A549 (cell line): ENCODE results near the gene SUV39H1. TPM values are rescaled to one million over a fixed set of nuclear protein-coding genes. Genes with fewer than 3 reads are reported as not detected.
A peak's percentile ranks its signal among the peaks of the same experiment; 100 is the strongest.

Experiments
- ATAC-seq, 2 experiments: fragments of 200-7000 bp in 1 of 2; fragments of >200 bp in 1 of 2; cut with Nextera tagmentation in 1 of 2; cut with Tn5 transposase in 1 of 2; 3 replicates each; pipeline versions ENCODE4 v1.8.0 to v1.9.1; 2018 to 2020; ENCODE audit warnings: mild to moderate bottlenecking in 1 of 2, moderate library complexity in 1 of 2
- CTCF ChIA-PET: fragments of 300-600 bp; sonication (Branson Sonifier 250); formaldehyde crosslinking; extraction: SDS; loops from one replicate; lab custom pipeline; 2021; ENCODE audit warnings: antibody characterized with exemption, inconsistent platforms; lab: Yijun Ruan, JAX
- POLR2A ChIA-PET: fragments of 350-600 bp; formaldehyde crosslinking; extraction: SDS; loops from one replicate; lab custom pipeline; 2021; ENCODE audit warnings: antibody characterized with exemption, inconsistent platforms; lab: Yijun Ruan, JAX
- DNase-seq, 2 experiments: peaks; one replicate each; pipeline versions ENCODE4 v3.0.0 to v3.0.0-alpha.2; 2011 to 2016; ENCODE audit warnings: low read depth in 1 of 2, low spot score in 1 of 2
- FAIRE-seq: peaks from 2 replicates; lab custom pipeline; 2011; peaks lifted over from hg19 to GRCh38; lab: Jason Lieb, UNC
- H3K27ac ChIP-seq, 2 experiments: fragments of >200 bp; sonication (Bioruptor Twin); formaldehyde crosslinking; 3 replicates each; pipeline ENCODE4 v1.5.1; 2016 to 2017
- H3K4me1 ChIP-seq: fragments of >200 bp; sonication (Bioruptor Twin); formaldehyde crosslinking; 3 replicates; pipeline ENCODE4 v1.6.1; 2016
- H3K4me2 ChIP-seq: fragments of >200 bp; sonication (Bioruptor Twin); formaldehyde crosslinking; 3 replicates; pipeline ENCODE4 v1.6.1; 2016
- H3K4me3 ChIP-seq: fragments of >200 bp; sonication (Bioruptor Twin); formaldehyde crosslinking; 3 replicates; pipeline ENCODE4 v1.5.1; 2016
- H3K9me3 ChIP-seq: fragments of >200 bp; sonication (Bioruptor Twin); formaldehyde crosslinking; 3 replicates; pipeline ENCODE4 v1.6.1; 2016
- ATOH8 ChIP-seq: fragments of 250-450 bp; sonication (Bioruptor Pico); IDR thresholded peaks from 2 replicates; pipeline ENCODE4 v1.5.0; 2020; ENCODE audit warnings: low read depth, mild to moderate bottlenecking, moderate library complexity
- BCL3 ChIP-seq: fragments of >200 bp; sonication (Bioruptor Twin); formaldehyde crosslinking; IDR thresholded peaks from 3 replicates; pipeline ENCODE4 v1.6.1; 2016
- CBX2 ChIP-seq: fragments of 200-600 bp; sonication (generic); IDR thresholded peaks from 2 replicates; pipeline ENCODE4 v1.6.1; 2016; ENCODE audit warnings: low read depth, mild to moderate bottlenecking, borderline replicate concordance
- CBX8 ChIP-seq: fragments of 200-600 bp; sonication (generic); IDR thresholded peaks from 2 replicates; pipeline ENCODE4 v1.6.1; 2016
- CEBPB ChIP-seq, 2 experiments: fragments of >200 bp in 1 of 2; sonication (Bioruptor Twin) in 1 of 2; formaldehyde crosslinking in 1 of 2; IDR thresholded peaks; 2 replicates each; pipeline ENCODE4 v1.6.1; 2012 to 2016
- EHF ChIP-seq: fragments of 250-450 bp; sonication (Bioruptor Pico); IDR thresholded peaks from 2 replicates; pipeline ENCODE4 v1.5.0; 2020; ENCODE audit warnings: mild to moderate bottlenecking
- EHMT2 ChIP-seq: fragments of 200-600 bp; sonication (generic); IDR thresholded peaks from 2 replicates; pipeline ENCODE4 v1.6.1; 2016; ENCODE audit warnings: antibody characterized with exemption, low read depth, mild to moderate bottlenecking, moderate library complexity
- FOSB ChIP-seq: fragments of 250-450 bp; sonication (Bioruptor Pico); IDR thresholded peaks from 2 replicates; pipeline ENCODE4 v1.5.0; 2020; ENCODE audit warnings: mild to moderate bottlenecking, moderate library complexity
- FOXS1 ChIP-seq: fragments of 250-450 bp; sonication (Bioruptor Pico); IDR thresholded peaks from 2 replicates; pipeline ENCODE4 v1.5.0; 2020; ENCODE audit warnings: mild to moderate bottlenecking, moderate library complexity
- HDAC2 ChIP-seq: fragments of 200-600 bp; sonication (generic); IDR thresholded peaks from 2 replicates; pipeline ENCODE4 v1.6.1; 2016
- HEYL ChIP-seq: fragments of 250-450 bp; sonication (Bioruptor Pico); IDR thresholded peaks from 2 replicates; pipeline ENCODE4 v1.8.0; 2021; ENCODE audit warnings: mild to moderate bottlenecking, moderate library complexity
- HOXB13 ChIP-seq: fragments of 250-450 bp; sonication (Bioruptor Pico); IDR thresholded peaks from 2 replicates; pipeline ENCODE4 v1.5.0; 2020; ENCODE audit warnings: low read depth, mild to moderate bottlenecking, moderate library complexity
- HOXB5 ChIP-seq: fragments of 250-450 bp; sonication (Bioruptor Pico); IDR thresholded peaks from 2 replicates; pipeline ENCODE4 v1.5.0; 2020; ENCODE audit warnings: mild to moderate bottlenecking, moderate library complexity
- KDM1A ChIP-seq: fragments of 200-600 bp; sonication (generic); IDR thresholded peaks from 2 replicates; pipeline ENCODE4 v1.6.1; 2016; ENCODE audit warnings: low read depth, mild to moderate bottlenecking
- MAX ChIP-seq: IDR thresholded peaks from 2 replicates; pipeline ENCODE4 v1.6.1; 2012
- MAZ ChIP-seq: fragments of 150-350 bp; IDR thresholded peaks from 2 replicates; pipeline ENCODE4 v1.6.1; 2014; ENCODE audit warnings: antibody characterized with exemption, low read depth, low read length, borderline replicate concordance
- MYC ChIP-seq: IDR thresholded peaks from 2 replicates; pipeline ENCODE4 v1.6.1; 2012; ENCODE audit warnings: mild to moderate bottlenecking, inconsistent platforms, low read length, improper control_type of control experiment, borderline replicate concordance
- NR3C1 ChIP-seq: fragments of >200 bp; sonication (Bioruptor Twin); formaldehyde crosslinking; IDR thresholded peaks from 3 replicates; pipeline ENCODE4 v1.6.1; 2017
- PHF8 ChIP-seq: fragments of 200-600 bp; sonication (generic); IDR thresholded peaks from 2 replicates; pipeline ENCODE4 v1.6.1; 2016; ENCODE audit warnings: low read depth, mild to moderate bottlenecking, antibody characterized with exemption, moderate library complexity, borderline replicate concordance
- POLR2A ChIP-seq: IDR thresholded peaks from 2 replicates; pipeline ENCODE4 v1.6.1; 2012; ENCODE audit warnings: mild to moderate bottlenecking, low read length
- RAD21 ChIP-seq, 2 experiments: fragments of >200 bp in 1 of 2; sonication (Bioruptor Twin) in 1 of 2; formaldehyde crosslinking in 1 of 2; IDR thresholded peaks in 1 of 2; conservative IDR thresholded peaks in 1 of 2; 2 replicates in 1 of 2; 3 replicates in 1 of 2; pipeline ENCODE4 v1.6.1; 2012 to 2018; ENCODE audit warnings: inconsistent platforms in 1 of 2
- RARB ChIP-seq: fragments of 250-450 bp; sonication (Bioruptor Pico); IDR thresholded peaks from 2 replicates; pipeline ENCODE4 v1.8.0; 2021; ENCODE audit warnings: mild to moderate bottlenecking, moderate library complexity
- RCOR1 ChIP-seq: fragments of 150-350 bp; IDR thresholded peaks from 2 replicates; pipeline ENCODE4 v1.6.1; 2014; ENCODE audit warnings: antibody characterized with exemption, low read length, low read depth
- REST ChIP-seq: fragments of 200-600 bp; sonication (generic); IDR thresholded peaks from 2 replicates; pipeline ENCODE4 v1.6.1; 2016; ENCODE audit warnings: antibody characterized with exemption, mild to moderate bottlenecking, moderate library complexity
- TFCP2L1 ChIP-seq: fragments of 250-450 bp; sonication (Bioruptor Pico); IDR thresholded peaks from 2 replicates; pipeline ENCODE4 v1.5.0; 2021; ENCODE audit warnings: mild to moderate bottlenecking
- TP53 ChIP-seq: fragments of 250-450 bp; sonication (Bioruptor Pico); IDR thresholded peaks from 2 replicates; pipeline ENCODE4 v1.5.0; 2021; ENCODE audit warnings: mild to moderate bottlenecking, moderate library complexity
- ZSCAN20 ChIP-seq: fragments of 250-450 bp; sonication (Bioruptor Pico); IDR thresholded peaks from 2 replicates; pipeline ENCODE4 v1.8.0; 2022; ENCODE audit warnings: mild to moderate bottlenecking, moderate library complexity
- WGBS: methylation state at CpG from one replicate; pipeline ENCODE4 v1.1.6; 2017; ENCODE audit errors: missing lambda C conversion rate; 5-methylcytosine and 5-hydroxymethylcytosine counted together
- polyA plus RNA-seq, 4 experiments: library from polyadenylated mRNA; depleted of rRNA in 3 of 4; stranded (reverse); fragments of >200 nt; fragmentation: RNase III in 1 of 4; extraction: RNeasy Plus Mini Kit Qiagen cat#74134 plus additional on column Dnase treatment in 1 of 4; gene quantifications; 2 replicates in 3 of 4; 3 replicates in 1 of 4; pipeline ENCODE4 v1.2.3, GENCODE V29; 2011 to 2017
- TF ChIP-seq, protein P1 (sequence below): fragments of 250-450 bp; sonication (Bioruptor Pico); IDR thresholded peaks from 2 replicates; pipeline ENCODE4 v1.5.0; 2021; ENCODE audit warnings: mild to moderate bottlenecking, moderate library complexity, borderline replicate concordance
- TF ChIP-seq, protein P2 (sequence below): fragments of 450-650 bp; IDR thresholded peaks from 2 replicates; pipeline ENCODE4 v1.6.1; 2014; ENCODE audit warnings: antibody characterized with exemption

Gene SUV39H1
- polyA plus RNA-seq, 2 of the 4 experiments (the other 2 are of a cell fraction) = 13.4 to 19.9 TPM

- Histone ChIP-seq H3K4me1 (peaks cover 7% of the 10 kb centered on the region; the same call in 2 of the 3 replicates), H3K4me3 (peak overlapping the region; percentile 97), H3K27ac (peak overlapping the region; percentile 71 to 99; a peak in 4 of 6 replicates), H3K9me3 (no peaks in the 10 kb centered on the region), H3K4me2 (peak overlapping the region; percentile 97)
- 72% methylated on average over 7 of the region's 14 CpGs for WGBS
- DNase-seq (no peak), FAIRE-seq (no peak), ATAC-seq (no peak)
- ChIA-PET CTCF (interaction anchor here (0.7 kb wide), 1 partner anchor 97 kb away, joined by 5 read pairs; no protein-coding TSS in a partner anchor), POLR2A (no interaction called here)
- TF ChIP-seq HOXB5 (CRISPR knock-in tag) = no peak
- no peak for TF ChIP-seq RAD21 (conservative IDR thresholded peaks at IDR 0.05 in 1 of 2, IDR thresholded peaks at IDR 0.05 in 1 of 2)
- TF ChIP-seq EHF (CRISPR knock-in tag) = no peak
- no peak for TF ChIP-seq ZSCAN20 (CRISPR knock-in tag)
- TF ChIP-seq, protein P1, sequence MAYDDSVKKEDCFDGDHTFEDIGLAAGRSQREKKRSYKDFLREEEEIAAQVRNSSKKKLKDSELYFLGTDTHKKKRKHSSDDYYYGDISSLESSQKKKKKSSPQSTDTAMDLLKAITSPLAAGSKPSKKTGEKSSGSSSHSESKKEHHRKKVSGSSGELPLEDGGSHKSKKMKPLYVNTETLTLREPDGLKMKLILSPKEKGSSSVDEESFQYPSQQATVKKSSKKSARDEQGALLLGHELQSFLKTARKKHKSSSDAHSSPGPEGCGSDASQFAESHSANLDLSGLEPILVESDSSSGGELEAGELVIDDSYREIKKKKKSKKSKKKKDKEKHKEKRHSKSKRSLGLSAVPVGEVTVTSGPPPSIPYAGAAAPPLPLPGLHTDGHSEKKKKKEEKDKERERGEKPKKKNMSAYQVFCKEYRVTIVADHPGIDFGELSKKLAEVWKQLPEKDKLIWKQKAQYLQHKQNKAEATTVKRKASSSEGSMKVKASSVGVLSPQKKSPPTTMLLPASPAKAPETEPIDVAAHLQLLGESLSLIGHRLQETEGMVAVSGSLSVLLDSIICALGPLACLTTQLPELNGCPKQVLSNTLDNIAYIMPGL (CRISPR knock-in tag) = no peak
- no peak for TF ChIP-seq TFCP2L1 (CRISPR knock-in tag)
- no peak for TF ChIP-seq NR3C1
- no peak for TF ChIP-seq PHF8
- no peak for TF ChIP-seq HEYL (CRISPR knock-in tag)
- no peak for TF ChIP-seq CBX2
- TF ChIP-seq ATOH8 (CRISPR knock-in tag) = no peak
- TF ChIP-seq HDAC2 = no peak
- TF ChIP-seq KDM1A = no peak
- no peak for TF ChIP-seq HOXB13
- TF ChIP-seq RCOR1 = no peak
- no peak for TF ChIP-seq CBX8
- no peak for TF ChIP-seq REST
- TF ChIP-seq MAX = no peak
- TF ChIP-seq FOXS1 (CRISPR knock-in tag) = no peak
- TF ChIP-seq MYC = no peak
Measured at GRCh38 chrX:48695534-48695896, 1.0 kb upstream of the SUV39H1 start.

- FAIRE-seq (no peak), DNase-seq (peak in 1 of 2 experiments; percentile 25), ATAC-seq (peak in 1 of 2 experiments; percentile 8; a peak in 2 of 6 replicates)
- POLR2A ChIA-PET = interaction anchor here (1.8 kb wide), 1 partner anchor 42 kb away, joined by 10 read pairs; no protein-coding TSS in a partner anchor
- Histone ChIP-seq H3K4me3 (peak overlapping the region; percentile 97), H3K9me3 (no peaks in the 10 kb centered on the region), H3K4me2 (peak overlapping the region; percentile 97), H3K27ac (peak overlapping the region; percentile 71 to 99), H3K4me1 (peaks cover 7% of the 10 kb centered on the region; the same call in 2 of the 3 replicates)
- WGBS = 15% methylated on average over 8 of the region's 8 CpGs
- CTCF ChIA-PET = interaction anchor here (0.6 to 0.7 kb wide), 2 partner anchors 46 to 98 kb away, joined by 3 to 5 read pairs; no protein-coding TSS in a partner anchor
- TF ChIP-seq RARB (CRISPR knock-in tag) (no peak), POLR2A (no peak), RAD21 (conservative IDR thresholded peaks at IDR 0.05 in 1 of 2, IDR thresholded peaks at IDR 0.05 in 1 of 2) (no peak), BCL3 (no peak), KDM1A (no peak), ZSCAN20 (CRISPR knock-in tag) (no peak), TP53 (no peak), FOSB (CRISPR knock-in tag) (no peak), ATOH8 (CRISPR knock-in tag) (no peak), TFCP2L1 (CRISPR knock-in tag) (no peak), CEBPB (IDR thresholded peaks at IDR 0.05) (no peak), MAZ (no peak), EHMT2 (no peak)
- TF ChIP-seq, protein P2, sequence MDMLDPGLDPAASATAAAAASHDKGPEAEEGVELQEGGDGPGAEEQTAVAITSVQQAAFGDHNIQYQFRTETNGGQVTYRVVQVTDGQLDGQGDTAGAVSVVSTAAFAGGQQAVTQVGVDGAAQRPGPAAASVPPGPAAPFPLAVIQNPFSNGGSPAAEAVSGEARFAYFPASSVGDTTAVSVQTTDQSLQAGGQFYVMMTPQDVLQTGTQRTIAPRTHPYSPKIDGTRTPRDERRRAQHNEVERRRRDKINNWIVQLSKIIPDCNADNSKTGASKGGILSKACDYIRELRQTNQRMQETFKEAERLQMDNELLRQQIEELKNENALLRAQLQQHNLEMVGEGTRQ = no peak
Measured at GRCh38 chrX:48695925-48696300, 621 bp upstream of the SUV39H1 start.
